ENCODE measurements around the gene CAT.
A peak's percentile ranks its signal among the peaks of the same experiment; 100 is the strongest.

CAT gene

DNA sequence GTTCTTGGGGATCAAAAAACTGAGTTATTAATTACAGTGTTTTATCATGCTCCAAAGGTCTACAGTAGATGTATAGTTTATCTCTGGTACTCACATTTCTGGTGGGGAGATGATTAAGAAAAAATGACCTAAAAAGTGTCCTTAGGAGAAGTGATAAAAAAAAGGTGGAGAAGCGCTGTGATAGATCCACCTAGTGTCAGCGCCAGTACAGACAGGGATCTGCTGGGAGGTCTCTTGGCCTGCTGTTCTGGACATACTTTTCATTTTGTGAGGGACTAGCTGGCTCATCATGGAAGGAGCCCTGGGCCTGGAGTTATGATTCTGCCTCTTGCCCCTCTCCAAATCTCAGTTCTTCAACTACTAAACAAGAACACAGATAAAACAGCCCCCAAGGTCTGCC, 71.9 kb downstream of the CAT start:
- no peak overlapping the region for H3K4me3 ChIP-seq (ENCODE audit: low read length)
- DNase-seq (ENCODE audit: low read depth): no peak
- no peak for TF ChIP-seq CTCF (conservative IDR thresholded peaks at IDR 0.05; ENCODE audit: low read length)

GRCh38 chr11:34512840-34513681, 74.3 kb downstream of the CAT start:
- no peak overlapping the region for H3K4me3 ChIP-seq (ENCODE audit: low read length)
- DNase-seq (ENCODE audit: low read depth): peak; percentile 42

DNA sequence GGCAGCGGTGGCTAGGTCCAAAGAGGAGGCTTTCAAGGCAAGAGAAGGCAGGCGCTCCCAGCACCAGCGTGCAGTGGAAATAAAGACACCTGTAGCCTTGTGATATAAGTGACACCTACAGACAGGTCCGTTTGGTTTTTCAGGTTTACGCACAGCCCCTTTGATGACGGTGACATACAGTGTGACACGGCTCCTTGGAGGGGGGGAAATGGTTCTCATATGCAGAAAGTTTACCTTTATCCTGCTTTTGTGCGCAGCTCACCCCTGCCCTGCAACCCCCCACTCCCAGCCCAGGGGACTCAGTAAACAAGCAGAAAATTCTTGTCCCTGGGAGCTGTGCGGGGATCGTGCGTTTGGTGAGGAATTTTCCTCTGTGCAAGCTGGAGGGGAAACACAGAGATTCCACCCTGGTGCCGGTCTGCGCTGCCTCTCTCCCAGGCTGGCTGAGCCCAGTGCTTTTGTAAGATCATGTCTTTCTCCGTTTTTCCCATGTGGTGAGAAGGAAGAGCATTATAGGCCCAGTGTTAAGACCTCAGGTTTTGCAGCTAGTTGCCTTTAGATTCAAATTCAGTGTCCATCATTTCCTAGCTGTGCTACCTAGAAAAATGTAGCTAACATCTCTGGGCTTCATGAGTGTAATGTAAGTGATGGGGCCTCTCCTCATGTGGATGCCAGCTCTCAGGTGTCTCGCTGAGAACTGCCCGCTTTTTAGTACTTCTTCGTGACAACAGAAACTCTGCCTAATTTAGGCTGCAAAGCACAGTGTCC, 75.1 kb downstream of the CAT start, which contains the start of gene ELF5:
TSS of gene ELF5 (minus strand) at position 113 of the 768 bp plus-strand sequence. CDS start 8,045 bp downstream, outside the sequence.
- H3K4me3 ChIP-seq (ENCODE audit: low read length): no peak within 1 kb of the TSS
- DNase-seq (ENCODE audit: low read depth): no peak
- TF ChIP-seq CTCF (conservative IDR thresholded peaks at IDR 0.05; ENCODE audit: low read length): no peak

More at GRCh38 chr11:34512840-34513681, 74.3 kb downstream of the CAT start:
- peak; percentile 77 for TF ChIP-seq CTCF (conservative IDR thresholded peaks at IDR 0.05; ENCODE audit: low read length)

GRCh38 chr11:34514597-34514996, 75.9 kb downstream of the CAT start:
- TF ChIP-seq CTCF (conservative IDR thresholded peaks at IDR 0.05; ENCODE audit: low read length): no peak
- no peak overlapping the region for H3K4me3 ChIP-seq (ENCODE audit: low read length)
- no peak for DNase-seq (ENCODE audit: low read depth)

DNA sequence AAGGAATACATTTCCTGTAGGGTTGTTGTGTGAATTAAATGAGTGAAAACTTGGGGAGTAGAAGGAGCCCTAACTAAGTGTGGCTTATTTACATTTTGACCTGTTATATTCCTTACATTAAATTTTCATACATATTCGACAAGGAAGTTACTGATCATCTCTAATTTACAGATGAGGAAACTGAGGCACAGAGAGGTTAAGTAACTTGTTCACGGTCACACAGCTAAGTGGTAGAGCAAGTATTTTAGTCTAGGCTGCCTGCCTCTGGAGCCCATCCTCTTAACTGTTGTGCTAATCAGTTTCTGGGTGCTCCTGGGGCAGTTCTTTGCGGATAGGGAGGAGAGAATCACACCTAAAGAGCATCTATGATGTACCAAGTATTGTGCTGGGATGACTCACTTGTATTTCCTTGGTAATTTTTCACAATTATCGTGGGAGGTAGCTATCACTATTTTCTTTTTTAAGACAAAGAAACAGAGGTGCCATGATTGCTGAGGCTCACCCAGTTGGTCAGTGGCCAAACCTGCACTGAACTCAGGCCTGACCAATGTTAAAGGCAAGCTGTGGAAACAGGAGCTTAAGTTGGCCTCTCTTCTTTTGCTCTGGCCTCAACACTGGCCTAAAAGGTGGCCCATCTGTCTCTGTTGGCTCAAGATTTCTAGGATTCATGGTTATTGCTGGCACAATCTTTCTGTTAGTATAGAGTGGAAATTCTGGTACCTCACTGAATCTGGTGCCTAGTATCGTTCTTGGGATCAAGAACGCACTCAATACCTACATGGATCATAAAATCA, 77.7 kb downstream of the CAT start:
- no peak for TF ChIP-seq CTCF (conservative IDR thresholded peaks at IDR 0.05; ENCODE audit: low read length)
- H3K4me3 ChIP-seq (ENCODE audit: low read length): no peak overlapping the region
- DNase-seq (ENCODE audit: low read depth): no peak

GRCh38 chr11:34519595-34520235, 81.0 kb downstream of the CAT start:
- TF ChIP-seq CTCF (conservative IDR thresholded peaks at IDR 0.05; ENCODE audit: low read length): no peak
- H3K4me3 ChIP-seq (ENCODE audit: low read length): no peak overlapping the region
- DNase-seq (ENCODE audit: low read depth): no peak

Measured in AG10803 (cell line).